ENCODE results near the gene CHST10. TPM values are rescaled to one million over a fixed set of nuclear protein-coding genes. Genes with fewer than 3 reads are reported as not detected.

Gene CHST10
- total and polyA plus RNA-seq, 10 donors: 4.0 to 9.7 (median 6.2) TPM

GRCh38 chr2:100399714-100400113 lies 17.8 kb downstream of the CHST10 start:
- Histone ChIP-seq H3K4me3 (no peak overlapping the region), H3K27ac (no peak overlapping the region), H3K36me3 (peaks cover 0 to 74% (median 12%) of the 10 kb centered on the region in 6 donors), H3K9me3 (no peaks in the 10 kb centered on the region), H3K4me1 (peaks cover 0 to 11% (median 0%) of the 10 kb centered on the region in 6 donors), H3K27me3 (replicated peaks in 1 of 7) (no peaks in the 10 kb centered on the region)
- whole genome bisulfite sequencing, 5 donors: 91 to 96% (median 93%) methylated on average over 9 of the region's 9 CpGs
- intact Hi-C loops (cut with DNase I; ENCODE audit: low total_unique reads): no loop called here
- no peak for TF ChIP-seq CTCF (IDR thresholded peaks at IDR 0.05 in 8 of 11, conservative IDR thresholded peaks at IDR 0.05 in 3 of 11)
- no peak for TF ChIP-seq POLR2AphosphoS5 (IDR thresholded peaks at IDR 0.05)
- no peak for TF ChIP-seq POLR2A (IDR thresholded peaks at IDR 0.05)
- no peak for DNase-seq

- Histone ChIP-seq H3K27ac (no peak overlapping the region), H3K9me3 (no peaks in the 10 kb centered on the region), H3K4me3 (no peak overlapping the region), H3K4me1 (peaks cover 0 to 21% (median 0%) of the 10 kb centered on the region in 6 donors), H3K36me3 (peaks cover 0 to 68% (median 12%) of the 10 kb centered on the region in 6 donors), H3K27me3 (replicated peaks in 1 of 7) (no peaks in the 10 kb centered on the region)
- DNase-seq: no peak
- intact Hi-C loops (cut with DNase I; ENCODE audit: low total_unique reads): no loop called here
- WGBS, 5 donors: 92 to 95% (median 93%) methylated on average over 9 of the region's 9 CpGs
- no peak for TF ChIP-seq POLR2A (IDR thresholded peaks at IDR 0.05)
These were observed 19.5 kb downstream of the CHST10 start for GRCh38 chr2:100397976-100398375.

GRCh38 chr2:100397118-100397860 lies 20.2 kb downstream of the CHST10 start:
- TF ChIP-seq POLR2AphosphoS5 (IDR thresholded peaks at IDR 0.05) (no peak), POLR2A (IDR thresholded peaks at IDR 0.05) (no peak), CTCF (IDR thresholded peaks at IDR 0.05 in 8 of 11, conservative IDR thresholded peaks at IDR 0.05 in 3 of 11) (no peak)
- peaks cover 0 to 68% (median 14%) of the 10 kb centered on the region in 6 donors for H3K36me3 ChIP-seq
- DNase-seq: peak; percentile 66
- 82 to 94% (median 88%) methylated on average over 10 to 12 of the region's 12 CpGs for WGBS, 5 donors
- H3K4me1 ChIP-seq: peaks cover 0 to 21% (median 0%) of the 10 kb centered on the region in 6 donors
- H3K4me3 ChIP-seq: no peak overlapping the region
- H3K9me3 ChIP-seq: no peaks in the 10 kb centered on the region
- no peak overlapping the region for H3K27ac ChIP-seq
- intact Hi-C loops (cut with DNase I; ENCODE audit: low total_unique reads): no loop called here
- no peaks in the 10 kb centered on the region for H3K27me3 ChIP-seq (replicated peaks in 1 of 7)

- TF ChIP-seq POLR2A (IDR thresholded peaks at IDR 0.05) (no peak), CTCF (IDR thresholded peaks at IDR 0.05 in 8 of 11, conservative IDR thresholded peaks at IDR 0.05 in 3 of 11) (no peak), POLR2AphosphoS5 (IDR thresholded peaks at IDR 0.05) (no peak)
- H3K9me3 ChIP-seq: no peaks in the 10 kb centered on the region
- no peaks in the 10 kb centered on the region for H3K27me3 ChIP-seq (replicated peaks in 1 of 7)
- peaks cover 0 to 68% (median 17%) of the 10 kb centered on the region in 6 donors for H3K36me3 ChIP-seq
- peaks cover 0 to 21% (median 0%) of the 10 kb centered on the region in 6 donors for H3K4me1 ChIP-seq
- intact Hi-C loops (cut with DNase I; ENCODE audit: low total_unique reads): no loop called here
- H3K27ac ChIP-seq: no peak overlapping the region
- 95 to 100% (median 98%) methylated on average over 5 of the region's 5 CpGs for WGBS, 5 donors
- DNase-seq: no peak
- no peak overlapping the region for H3K4me3 ChIP-seq
These were observed 21.0 kb downstream of the CHST10 start for GRCh38 chr2:100396483-100396882.

Measured in spleen (tissue), 11 donors.